Measurements from ENCODE around the gene MOXD1. TPM values are rescaled to one million over a fixed set of nuclear protein-coding genes. Genes with fewer than 3 reads are reported as not detected.

MOXD1 gene
- total RNA-seq, 1 donor from 2014 or later: 22.6 TPM

DNA sequence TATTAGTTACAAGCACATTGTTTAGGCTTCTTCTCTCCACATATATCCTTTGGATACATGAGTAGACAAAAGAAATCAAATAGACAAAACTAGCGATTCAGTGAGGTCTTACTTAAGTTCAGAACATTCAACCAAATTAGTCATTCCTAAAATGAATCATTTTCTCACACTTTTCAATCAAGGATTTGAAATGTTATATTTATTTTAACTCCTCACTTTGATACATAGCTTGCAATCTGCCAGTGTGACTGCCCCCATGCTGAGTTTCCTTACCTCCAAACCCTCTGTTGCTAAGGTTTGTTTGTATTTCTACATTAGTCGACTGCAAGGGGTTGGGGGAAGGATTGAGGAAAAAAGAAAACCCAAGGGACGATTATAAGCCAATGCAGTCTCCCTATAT is 3.5 kb upstream of the MOXD1 start:
- no peaks in the 10 kb centered on the region for H3K27me3 ChIP-seq (ENCODE audit: control insufficient read depth, insufficient read depth, low read length)
- TF ChIP-seq, protein P1, sequence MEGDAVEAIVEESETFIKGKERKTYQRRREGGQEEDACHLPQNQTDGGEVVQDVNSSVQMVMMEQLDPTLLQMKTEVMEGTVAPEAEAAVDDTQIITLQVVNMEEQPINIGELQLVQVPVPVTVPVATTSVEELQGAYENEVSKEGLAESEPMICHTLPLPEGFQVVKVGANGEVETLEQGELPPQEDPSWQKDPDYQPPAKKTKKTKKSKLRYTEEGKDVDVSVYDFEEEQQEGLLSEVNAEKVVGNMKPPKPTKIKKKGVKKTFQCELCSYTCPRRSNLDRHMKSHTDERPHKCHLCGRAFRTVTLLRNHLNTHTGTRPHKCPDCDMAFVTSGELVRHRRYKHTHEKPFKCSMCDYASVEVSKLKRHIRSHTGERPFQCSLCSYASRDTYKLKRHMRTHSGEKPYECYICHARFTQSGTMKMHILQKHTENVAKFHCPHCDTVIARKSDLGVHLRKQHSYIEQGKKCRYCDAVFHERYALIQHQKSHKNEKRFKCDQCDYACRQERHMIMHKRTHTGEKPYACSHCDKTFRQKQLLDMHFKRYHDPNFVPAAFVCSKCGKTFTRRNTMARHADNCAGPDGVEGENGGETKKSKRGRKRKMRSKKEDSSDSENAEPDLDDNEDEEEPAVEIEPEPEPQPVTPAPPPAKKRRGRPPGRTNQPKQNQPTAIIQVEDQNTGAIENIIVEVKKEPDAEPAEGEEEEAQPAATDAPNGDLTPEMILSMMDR (IDR thresholded peaks at IDR 0.05; ENCODE audit: insufficient read depth, low read length, poor library complexity, severe bottlenecking): no peak
- H3K4me3 ChIP-seq (ENCODE audit: low read depth, low read length): no peak overlapping the region
- DNase-seq (ENCODE audit: low read depth): no peak
- no peaks in the 10 kb centered on the region for H3K36me3 ChIP-seq (ENCODE audit: control insufficient read depth, insufficient read depth, low read length)

GRCh38 chr6:132404330-132404729 is 3.1 kb upstream of the MOXD1 start:
- no peak for DNase-seq (ENCODE audit: low read depth)
- Histone ChIP-seq H3K36me3 (ENCODE audit: control insufficient read depth, insufficient read depth, low read length) (no peaks in the 10 kb centered on the region), H3K27me3 (ENCODE audit: control insufficient read depth, insufficient read depth, low read length) (no peaks in the 10 kb centered on the region), H3K4me3 (ENCODE audit: low read depth, low read length) (no peak overlapping the region)
- TF ChIP-seq, protein P1 (IDR thresholded peaks at IDR 0.05; ENCODE audit: insufficient read depth, low read length, poor library complexity, severe bottlenecking): no peak

DNA sequence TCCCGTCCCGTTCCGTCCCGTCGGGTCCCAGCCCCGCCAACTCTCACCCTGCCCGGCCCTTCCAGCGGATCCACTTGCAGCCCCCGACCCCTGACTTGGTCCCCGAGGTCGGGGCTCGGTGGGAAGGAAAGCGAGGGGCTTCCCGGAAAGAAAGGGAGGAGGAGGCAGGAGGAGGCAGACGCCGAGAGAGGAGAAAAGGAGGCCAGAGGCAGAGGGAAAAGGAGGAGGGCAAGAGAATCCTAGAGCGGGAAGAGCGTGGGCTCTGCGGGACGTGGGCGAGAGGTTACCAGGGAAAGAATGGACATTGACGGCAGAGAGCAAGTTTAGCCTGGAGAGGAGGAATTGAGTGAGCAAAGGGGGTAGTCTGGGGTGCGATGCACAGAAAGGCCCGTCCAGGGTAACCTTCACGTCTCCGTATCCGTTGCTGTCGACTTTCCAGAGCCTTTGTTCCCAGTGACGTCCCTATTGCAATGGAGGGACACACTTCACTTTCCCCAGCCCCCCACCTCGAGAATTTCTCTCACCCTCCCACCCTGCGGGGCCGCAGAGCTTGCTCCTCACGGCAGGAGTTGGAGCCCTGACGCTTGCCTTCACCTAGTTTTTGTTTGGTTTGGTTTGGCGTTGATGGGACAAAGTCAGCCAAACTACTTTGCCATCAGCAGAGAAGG is 477 bp upstream of the MOXD1 start:
- Histone ChIP-seq H3K27me3 (ENCODE audit: control insufficient read depth, insufficient read depth, low read length) (no peaks in the 10 kb centered on the region), H3K4me3 (ENCODE audit: low read depth, low read length) (peak overlapping the region; percentile 98), H3K36me3 (ENCODE audit: control insufficient read depth, insufficient read depth, low read length) (no peaks in the 10 kb centered on the region)
- no peak for DNase-seq (ENCODE audit: low read depth)
- TF ChIP-seq, protein P1 (IDR thresholded peaks at IDR 0.05; ENCODE audit: insufficient read depth, low read length, poor library complexity, severe bottlenecking): no peak

DNA sequence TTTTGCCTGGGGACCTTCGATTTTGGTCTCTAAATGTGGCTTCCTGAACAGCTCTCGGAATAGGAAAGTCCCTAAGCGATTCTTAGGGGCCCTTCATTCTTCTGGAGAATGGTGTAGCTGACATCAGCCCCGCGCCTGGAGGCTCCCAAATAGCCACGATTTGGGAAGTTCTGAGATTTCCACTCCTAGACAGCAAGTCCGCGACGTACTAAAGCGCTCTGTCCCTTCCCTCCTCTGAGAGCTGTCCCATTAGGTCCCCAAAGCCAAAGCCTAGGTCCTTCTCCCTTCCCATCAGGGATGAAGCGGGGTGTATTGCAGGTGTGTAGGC is 756 bp downstream of the MOXD1 start:
- Histone ChIP-seq H3K4me3 (ENCODE audit: low read depth, low read length) (peak overlapping the region; percentile 98), H3K36me3 (ENCODE audit: control insufficient read depth, insufficient read depth, low read length) (no peaks in the 10 kb centered on the region), H3K27me3 (ENCODE audit: control insufficient read depth, insufficient read depth, low read length) (no peaks in the 10 kb centered on the region)
- TF ChIP-seq, protein P1 (IDR thresholded peaks at IDR 0.05; ENCODE audit: insufficient read depth, low read length, poor library complexity, severe bottlenecking): no peak
- DNase-seq (ENCODE audit: low read depth): no peak

DNA sequence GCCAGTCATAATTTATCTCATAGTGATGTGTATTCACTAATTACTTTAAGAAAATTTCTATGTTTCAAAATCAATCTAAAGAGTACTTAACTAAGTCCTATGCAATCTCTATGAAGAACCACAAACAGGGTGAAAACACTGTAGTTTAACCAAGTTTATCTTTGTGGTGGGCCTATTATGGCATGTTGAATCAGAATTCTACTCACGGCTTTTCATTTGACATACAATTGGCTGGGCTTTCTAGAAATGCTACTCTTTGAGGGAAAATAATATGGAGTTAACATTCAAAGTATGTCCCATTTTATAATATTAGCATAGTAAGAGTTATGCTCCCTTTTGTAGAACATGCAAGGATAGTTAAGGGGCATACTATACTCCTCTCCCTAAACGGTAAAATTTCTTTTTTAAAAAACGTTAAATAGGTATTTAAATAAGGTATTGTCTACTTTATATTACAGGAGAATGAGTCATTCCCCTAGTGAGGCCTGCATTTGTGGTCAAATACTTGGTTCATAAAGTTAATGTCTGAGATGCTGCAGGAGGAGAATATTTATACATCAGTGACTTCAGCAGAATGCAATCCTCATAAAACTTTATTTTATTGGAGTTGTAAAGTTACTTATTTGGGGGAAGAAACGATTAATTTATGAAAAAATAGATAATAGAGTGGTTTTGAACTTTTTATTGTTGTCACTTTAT is 1.8 kb downstream of the MOXD1 start:
- Histone ChIP-seq H3K27me3 (ENCODE audit: control insufficient read depth, insufficient read depth, low read length) (no peaks in the 10 kb centered on the region), H3K36me3 (ENCODE audit: control insufficient read depth, insufficient read depth, low read length) (no peaks in the 10 kb centered on the region), H3K4me3 (ENCODE audit: low read depth, low read length) (peak overlapping the region; percentile 98)
- DNase-seq (ENCODE audit: low read depth): peak; percentile 37
- TF ChIP-seq, protein P1 (IDR thresholded peaks at IDR 0.05; ENCODE audit: insufficient read depth, low read length, poor library complexity, severe bottlenecking): no peak

Data from kidney epithelial cell (primary cell).